OCI-LY3 (cell line): Measurements from ENCODE around the gene AUTS2.

Source experiments
- CTCF ChIP-seq: fragments of 200-600, 300-600 bp; sonication (generic); IDR thresholded peaks from 2 replicates; pipeline ENCODE4 v1.5.1; 2014; ENCODE audit warnings: antibody characterized with exemption, low read length, low read depth
- EZH2phosphoT487 ChIP-seq: fragments of 200-600 bp; shearing (Covaris generic); IDR thresholded peaks from 2 replicates; pipeline ENCODE4 v1.6.1; 2018; ENCODE audit warnings: antibody characterized with exemption, mixed run types, low read depth

GRCh38 chr7:70353946-70354335, 755.7 kb downstream of the AUTS2 start:
- TF ChIP-seq CTCF (no peak), EZH2phosphoT487 (no peak)
